Smooth muscle cell (in vitro differentiated cells): ENCODE measurements around the gene ATG9A. TPM values are rescaled to one million over a fixed set of nuclear protein-coding genes. Genes with fewer than 3 reads are reported as not detected.

Experiments
- DNase-seq: peaks from one replicate; lab custom pipeline; 2025; ENCODE audit not compliant: unreplicated experiment; lab: John Stamatoyannopoulos, UW
- H2AFZ ChIP-seq: fragments of 200-600 bp; sonication (generic); 2 replicates; pipeline ENCODE4 v1.6.0; 2016; ENCODE audit warnings: antibody characterized with exemption, low read depth, mild to moderate bottlenecking
- H3F3A ChIP-seq: fragments of 200-600 bp; sonication (generic); 2 replicates; pipeline ENCODE4 v1.6.0; 2017; ENCODE audit warnings: antibody characterized with exemption, low read depth
- H3K27ac ChIP-seq: fragments of 200-600 bp; sonication (generic); 2 replicates; pipeline ENCODE4 v1.5.1; 2016; ENCODE audit warnings: low read depth, mild to moderate bottlenecking
- H3K27me3 ChIP-seq: fragments of 200-600 bp; sonication (generic); 2 replicates; pipeline ENCODE4 v1.6.1; 2016; ENCODE audit warnings: low read depth, mild to moderate bottlenecking
- H3K36me3 ChIP-seq: fragments of 200-600 bp; sonication (generic); 2 replicates; pipeline ENCODE4 v1.5.1; 2016; ENCODE audit warnings: low read depth
- H3K4me1 ChIP-seq: fragments of 200-600 bp; sonication (generic); 2 replicates; pipeline ENCODE4 v1.5.1; 2016; ENCODE audit warnings: low read depth
- H3K4me2 ChIP-seq: fragments of 200-600 bp; sonication (generic); 2 replicates; pipeline ENCODE4 v1.6.0; 2016; ENCODE audit warnings: mild to moderate bottlenecking
- H3K4me3 ChIP-seq: fragments of 200-600 bp; sonication (generic); 2 replicates; pipeline ENCODE4 v1.5.1; 2016; ENCODE audit warnings: mild to moderate bottlenecking
- H3K79me2 ChIP-seq: fragments of 200-600 bp; sonication (generic); 2 replicates; pipeline ENCODE4 v1.6.0; 2016; ENCODE audit warnings: low read depth, mild to moderate bottlenecking
- H3K9ac ChIP-seq: fragments of 200-600 bp; sonication (generic); 2 replicates; pipeline ENCODE4 v1.6.0; 2016; ENCODE audit warnings: low read depth
- H3K9me3 ChIP-seq: fragments of 200-600 bp; sonication (generic); replicated peaks from 2 replicates; pipeline ENCODE4 v1.5.1; 2016; ENCODE audit warnings: low read depth
- H4K20me1 ChIP-seq: fragments of 200-600 bp; sonication (generic); 2 replicates; pipeline ENCODE4 v1.6.0; 2016; ENCODE audit warnings: low read depth
- CTCF ChIP-seq: fragments of 200-600 bp; sonication (generic); IDR thresholded peaks from 2 replicates; pipeline ENCODE4 v1.5.1; 2017; ENCODE audit warnings: borderline replicate concordance, mild to moderate bottlenecking, antibody characterized with exemption; ENCODE audit not compliant: insufficient read depth, poor library complexity, severe bottlenecking
- WGBS: methylation state at CpG from one replicate; pipeline ENCODE4 v1.1.7; 2016; ENCODE audit warnings: low lambda C conversion rate; 5-methylcytosine and 5-hydroxymethylcytosine counted together
- polyA plus RNA-seq: library from polyadenylated mRNA; unstranded; fragments of >200 nt; fragmentation: Nextera tagmentation; extraction: Ambion mirVana; gene quantifications from 2 replicates; pipeline ENCODE4 v1.2.1, GENCODE V29; 2016
- total RNA-seq: library from RNA; depleted of rRNA; stranded (reverse); fragments of >200 nt; gene quantifications from 2 replicates; pipeline ENCODE4 v1.2.3, GENCODE V29; 2014

Gene ATG9A
- total and polyA plus RNA-seq, 2 experiments from 2014 or later: 58.1 to 61.6 TPM

GRCh38 chr2:219223831-219224610 is 5.4 kb downstream of the ATG9A start:
- Histone ChIP-seq H3K4me2 (no peak overlapping the region), H3K4me1 (peaks cover 13% of the 10 kb centered on the region), H3K9me3 (no peaks in the 10 kb centered on the region), H3K27ac (no peak overlapping the region), H2AFZ (no peak overlapping the region), H3K4me3 (no peak overlapping the region), H3K36me3 (peaks cover 4% of the 10 kb centered on the region), H3K9ac (no peak overlapping the region), H3K79me2 (peaks cover 25% of the 10 kb centered on the region), H4K20me1 (peaks cover 8% of the 10 kb centered on the region), H3K27me3 (no peaks in the 10 kb centered on the region), H3F3A (peaks cover 5% of the 10 kb centered on the region)
- no peak for DNase-seq
- no peak for TF ChIP-seq CTCF
- WGBS: 97% methylated on average over 31 of the region's 31 CpGs

- Histone ChIP-seq H3K9me3 (no peaks in the 10 kb centered on the region), H3K4me3 (no peak overlapping the region), H3K36me3 (peaks cover 4% of the 10 kb centered on the region), H4K20me1 (peaks cover 3% of the 10 kb centered on the region), H3K4me1 (peaks cover 7% of the 10 kb centered on the region), H3K4me2 (no peak overlapping the region), H3K27me3 (no peaks in the 10 kb centered on the region), H3K79me2 (peaks cover 7% of the 10 kb centered on the region), H2AFZ (no peak overlapping the region), H3K9ac (no peak overlapping the region), H3F3A (peaks cover 14% of the 10 kb centered on the region), H3K27ac (no peak overlapping the region)
- TF ChIP-seq CTCF: no peak
- DNase-seq: no peak
- WGBS: 95% methylated on average over 16 of the region's 16 CpGs
These were observed 7.4 kb downstream of the ATG9A start for GRCh38 chr2:219221957-219222518.

- Histone ChIP-seq H3K4me1 (peaks cover 7% of the 10 kb centered on the region), H2AFZ (no peak overlapping the region), H3F3A (peaks cover 14% of the 10 kb centered on the region), H3K27me3 (no peaks in the 10 kb centered on the region), H4K20me1 (no peaks in the 10 kb centered on the region), H3K9ac (no peak overlapping the region), H3K36me3 (peaks cover 4% of the 10 kb centered on the region), H3K4me2 (no peak overlapping the region), H3K79me2 (peaks cover 10% of the 10 kb centered on the region), H3K4me3 (no peak overlapping the region), H3K27ac (no peak overlapping the region), H3K9me3 (no peaks in the 10 kb centered on the region)
- WGBS: 96% methylated on average over 19 of the region's 19 CpGs
- no peak for TF ChIP-seq CTCF
- DNase-seq: no peak
These were observed 8.6 kb downstream of the ATG9A start for GRCh38 chr2:219220652-219221402.
